Testis (tissue), 2 donors: ENCODE results near the gene SIN3A.

ENCODE experiments used
- POLR2A ChIP-seq: fragments of 450-650 bp; IDR thresholded peaks from one replicate; pipeline ENCODE4 v1.6.1; 2017; ENCODE audit warnings: antibody characterized with exemption, mild to moderate bottlenecking, moderate library complexity
- TF ChIP-seq, protein P1 (sequence below), 3 experiments: fragments of 450-650 bp in 2 of 3; fragments of 200-600 bp in 1 of 3; sonication (generic) in 1 of 3; IDR thresholded peaks; one replicate each; pipeline ENCODE4 v1.5.1; 2016 to 2019; ENCODE audit warnings: antibody characterized with exemption in 3 of 3, mild to moderate bottlenecking in 2 of 3, moderate library complexity in 1 of 3

DNA sequence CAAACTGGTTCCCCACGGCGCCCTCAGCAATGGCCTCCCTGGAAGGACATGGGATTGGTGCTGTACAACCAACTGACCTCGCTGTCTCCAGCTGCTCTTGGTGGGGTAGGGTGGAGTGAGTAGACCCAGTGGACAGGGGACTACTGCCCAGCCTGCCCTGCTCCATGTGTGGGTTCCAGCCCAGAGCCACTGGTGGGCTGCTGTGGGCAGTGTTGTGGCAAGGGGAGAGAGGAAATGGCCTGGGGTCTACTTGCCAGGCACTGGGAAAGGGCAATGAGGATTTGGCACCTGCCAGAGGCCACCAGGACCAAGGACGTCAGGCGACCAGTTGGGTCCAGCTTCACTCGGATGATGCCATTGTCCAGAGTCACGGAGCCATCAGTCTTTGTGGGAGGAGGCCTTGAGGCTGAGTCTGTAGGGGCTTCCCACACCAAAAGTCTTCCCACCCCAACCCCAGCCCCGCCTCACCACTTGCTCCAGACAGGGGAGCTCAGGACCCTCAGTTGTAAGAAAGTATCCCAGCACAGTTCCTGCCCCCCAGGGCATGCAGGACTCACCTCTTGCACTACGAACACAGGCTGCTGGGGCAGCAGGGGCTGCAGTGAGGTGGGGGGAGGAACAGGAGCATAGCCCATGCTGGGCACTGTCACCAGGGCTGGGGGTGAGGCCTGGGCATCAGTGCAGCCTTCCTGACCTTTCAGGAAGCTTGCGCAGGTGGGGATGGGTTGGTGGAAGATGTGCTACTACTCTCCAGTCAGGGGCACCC lies 92.5 kb downstream of the SIN3A start:
- TF ChIP-seq, protein P1, sequence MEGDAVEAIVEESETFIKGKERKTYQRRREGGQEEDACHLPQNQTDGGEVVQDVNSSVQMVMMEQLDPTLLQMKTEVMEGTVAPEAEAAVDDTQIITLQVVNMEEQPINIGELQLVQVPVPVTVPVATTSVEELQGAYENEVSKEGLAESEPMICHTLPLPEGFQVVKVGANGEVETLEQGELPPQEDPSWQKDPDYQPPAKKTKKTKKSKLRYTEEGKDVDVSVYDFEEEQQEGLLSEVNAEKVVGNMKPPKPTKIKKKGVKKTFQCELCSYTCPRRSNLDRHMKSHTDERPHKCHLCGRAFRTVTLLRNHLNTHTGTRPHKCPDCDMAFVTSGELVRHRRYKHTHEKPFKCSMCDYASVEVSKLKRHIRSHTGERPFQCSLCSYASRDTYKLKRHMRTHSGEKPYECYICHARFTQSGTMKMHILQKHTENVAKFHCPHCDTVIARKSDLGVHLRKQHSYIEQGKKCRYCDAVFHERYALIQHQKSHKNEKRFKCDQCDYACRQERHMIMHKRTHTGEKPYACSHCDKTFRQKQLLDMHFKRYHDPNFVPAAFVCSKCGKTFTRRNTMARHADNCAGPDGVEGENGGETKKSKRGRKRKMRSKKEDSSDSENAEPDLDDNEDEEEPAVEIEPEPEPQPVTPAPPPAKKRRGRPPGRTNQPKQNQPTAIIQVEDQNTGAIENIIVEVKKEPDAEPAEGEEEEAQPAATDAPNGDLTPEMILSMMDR (IDR thresholded peaks at IDR 0.05) = no peak
- no peak for TF ChIP-seq POLR2A
